ENCODE results near the gene ESYT1.
A peak's percentile ranks its signal among the peaks of the same experiment; 100 is the strongest.

GRCh38 chr12:56129206-56129941 is 1.3 kb downstream of the ESYT1 start:
- no peak for TF ChIP-seq CTCF (IDR thresholded peaks at IDR 0.05; ENCODE audit: insufficient read depth, low read length)
- peak; percentile 74; the same call in 1 of the 2 replicates for TF ChIP-seq POLR2AphosphoS5 (IDR thresholded peaks at IDR 0.05; ENCODE audit: low read depth)
- TF ChIP-seq SPI1 (IDR thresholded peaks at IDR 0.05; ENCODE audit: borderline replicate concordance, low read depth), result no peak
- no peak for TF ChIP-seq REST (IDR thresholded peaks at IDR 0.05; ENCODE audit: insufficient replicate concordance, low read depth)

Measured in HL-60 (cell line).